ENCODE results near the gene CCL25.

CCL25 gene

GRCh38 chr19:8045872-8046568 lies 6.5 kb upstream of the CCL25 start:
- DNase-seq: no peak

GRCh38 chr19:8046569-8047165 lies 5.9 kb upstream of the CCL25 start:
- DNase-seq: no peak

- DNase-seq: peak in 48 of 56 donors; percentile 7 to 91 (median 48)
These were observed 2.1 kb upstream of the CCL25 start for GRCh38 chr19:8050274-8051096.

- DNase-seq: no peak
These were observed 1.6 kb downstream of the CCL25 start for GRCh38 chr19:8054169-8054568.

- no peak for DNase-seq
These were observed 4.0 kb downstream of the CCL25 start for GRCh38 chr19:8056533-8056932.

- no peak for DNase-seq
These were observed 5.1 kb downstream of the CCL25 start for GRCh38 chr19:8057545-8058270.

GRCh38 chr19:8064911-8065874 lies 12.6 kb downstream of the CCL25 start:
- DNase-seq: peak in 2 of 56 donors; percentile 7 to 14

GRCh38 chr19:8065875-8066261 lies 13.3 kb downstream of the CCL25 start:
- no peak for DNase-seq

GRCh38 chr19:8069096-8069973 lies 16.8 kb downstream of the CCL25 start:
- DNase-seq: peak in 12 of 56 donors; percentile 3 to 40 (median 14)

- DNase-seq: no peak
These were observed 19.4 kb downstream of the CCL25 start for GRCh38 chr19:8071912-8072311.

GRCh38 chr19:8074501-8074900 lies 21.9 kb downstream of the CCL25 start:
- DNase-seq: no peak

GRCh38 chr19:8075158-8076074 lies 22.9 kb downstream of the CCL25 start:
- DNase-seq: no peak

GRCh38 chr19:8079988-8080387 lies 27.4 kb downstream of the CCL25 start:
- no peak for DNase-seq

GRCh38 chr19:8080832-8081231 lies 28.3 kb downstream of the CCL25 start:
- no peak for DNase-seq

GRCh38 chr19:8081569-8082550 lies 29.3 kb downstream of the CCL25 start:
- DNase-seq: no peak

- DNase-seq: no peak
These were observed 30.6 kb downstream of the CCL25 start for GRCh38 chr19:8083141-8083540.

GRCh38 chr19:8084152-8084551 lies 31.6 kb downstream of the CCL25 start:
- no peak for DNase-seq
